SIG-M5 (cell line): ENCODE measurements around the gene S1PR3.
A peak's percentile ranks its signal among the peaks of the same experiment; 100 is the strongest.

Experiments
- DNase-seq: peaks from one replicate; lab custom pipeline; 2025; lab: John Stamatoyannopoulos, UW

The S1PR3 gene

GRCh38 chr9:89009546-89009840 is 18.2 kb downstream of the S1PR3 start:
- no peak for DNase-seq

- DNase-seq: no peak
Observed at GRCh38 chr9:89010056-89010455, 18.8 kb downstream of the S1PR3 start.

DNA sequence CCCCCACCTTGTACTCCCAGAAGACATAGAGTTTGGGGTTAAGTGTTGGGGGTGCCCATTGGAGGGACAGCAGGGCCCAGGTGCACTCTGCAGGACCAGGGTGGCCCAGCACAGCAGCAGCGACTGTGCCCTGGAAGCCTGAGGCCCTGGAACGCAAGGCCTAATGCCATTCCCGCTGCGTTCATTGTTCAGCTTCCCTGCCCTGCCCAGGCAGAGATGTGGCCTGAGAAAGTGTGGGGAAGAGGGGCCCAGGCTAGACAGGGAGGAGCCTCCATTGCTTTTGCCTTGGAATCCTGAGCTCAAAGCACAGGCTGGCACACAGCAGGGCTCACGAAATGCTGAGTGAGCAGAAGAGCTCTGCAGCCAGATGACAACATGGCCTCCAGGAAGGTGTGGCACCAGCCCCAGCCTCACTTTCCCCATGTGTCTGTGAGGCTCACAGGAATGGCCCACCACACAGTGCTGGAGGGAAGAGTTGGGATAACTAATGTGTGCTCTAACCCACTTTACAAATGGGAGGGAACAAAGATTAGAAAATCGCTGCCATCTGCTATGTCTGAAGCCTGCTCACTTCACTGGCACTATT is 19.4 kb downstream of the S1PR3 start:
- DNase-seq: no peak

- no peak for DNase-seq
Observed at GRCh38 chr9:89011683-89012082, 20.4 kb downstream of the S1PR3 start.

- DNase-seq: no peak
Observed at GRCh38 chr9:89012294-89013042, 21.2 kb downstream of the S1PR3 start.

DNA sequence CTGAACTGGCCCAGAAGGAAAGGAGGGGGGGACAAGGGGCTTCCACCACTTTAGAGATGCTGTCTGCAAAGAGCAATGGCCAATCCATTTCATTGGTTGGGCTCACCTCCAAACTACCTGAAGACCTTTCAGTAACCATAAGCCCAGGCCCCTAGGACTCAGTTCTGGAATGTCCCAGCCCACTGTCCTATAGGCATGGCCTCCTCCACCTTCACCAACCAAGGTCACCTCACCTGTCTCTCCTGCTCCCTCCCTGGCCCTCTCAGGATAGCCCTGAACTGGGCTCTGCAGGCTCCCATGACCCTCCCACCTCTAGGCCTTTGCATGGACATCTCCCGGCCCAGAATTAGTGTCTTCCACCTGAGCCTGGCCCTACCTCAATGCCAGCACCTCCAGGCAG is 22.4 kb downstream of the S1PR3 start:
- no peak for DNase-seq

DNA sequence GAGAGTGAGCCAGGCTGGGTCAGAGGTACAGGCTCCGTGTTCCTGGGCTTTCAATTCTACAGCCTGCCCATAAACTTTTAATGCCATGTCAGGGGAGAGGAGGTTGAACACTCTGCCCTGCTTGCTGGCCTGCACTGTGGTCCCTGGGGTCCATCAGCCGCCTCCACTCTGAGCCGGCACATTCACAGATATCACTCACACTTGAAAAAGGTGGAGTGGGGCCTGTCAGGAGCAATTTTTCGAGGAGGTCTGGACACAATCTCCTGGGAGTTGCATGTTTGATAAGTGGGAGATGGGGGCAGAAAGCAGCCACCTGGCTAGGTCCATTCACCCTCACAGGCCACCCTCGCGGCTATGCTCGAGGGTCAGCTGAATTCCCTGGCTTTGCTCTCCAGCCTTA is 22.9 kb downstream of the S1PR3 start:
- no peak for DNase-seq

DNA sequence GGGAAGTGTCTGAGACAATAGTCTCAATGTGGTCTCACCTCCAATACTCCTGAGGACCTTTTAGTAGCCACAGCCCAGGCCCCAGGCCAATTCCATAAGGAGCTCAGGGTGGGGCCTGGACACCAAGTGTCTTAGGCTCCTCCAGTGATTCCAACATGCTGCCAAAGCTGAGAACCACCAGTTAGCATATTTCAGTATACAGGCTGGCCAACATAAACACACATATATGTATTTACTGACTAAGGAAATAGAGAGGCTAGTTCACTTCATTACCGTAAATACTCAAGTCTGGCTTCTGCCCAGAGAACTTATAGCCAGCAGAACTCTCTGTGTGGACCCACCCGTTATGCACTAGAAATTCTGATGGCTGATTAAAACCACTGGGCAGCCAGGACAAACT is 24.1 kb downstream of the S1PR3 start:
- no peak for DNase-seq

DNA sequence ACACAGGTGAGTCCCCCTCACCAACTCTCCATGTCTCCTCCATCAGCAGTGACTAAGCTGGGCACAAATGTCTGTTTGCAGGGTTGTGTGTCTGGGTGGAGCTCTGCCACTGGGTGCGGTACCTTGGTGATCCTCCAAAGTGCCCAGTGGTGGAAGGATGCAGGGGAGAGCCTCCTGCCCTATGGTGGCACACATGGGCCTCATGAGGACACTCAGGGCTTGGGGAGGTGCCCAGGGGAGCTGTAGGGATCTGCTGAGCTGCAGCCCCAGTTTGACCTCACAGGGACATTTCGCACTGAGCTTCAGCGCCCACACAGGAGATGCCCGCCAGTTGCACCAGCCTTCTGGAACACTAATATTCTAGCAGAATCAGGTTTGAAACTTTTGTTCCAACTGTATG is 29.5 kb downstream of the S1PR3 start:
- no peak for DNase-seq

GRCh38 chr9:89021154-89021803 is 30.0 kb downstream of the S1PR3 start:
- no peak for DNase-seq

GRCh38 chr9:89022001-89022759 is 30.9 kb downstream of the S1PR3 start:
- no peak for DNase-seq

DNA sequence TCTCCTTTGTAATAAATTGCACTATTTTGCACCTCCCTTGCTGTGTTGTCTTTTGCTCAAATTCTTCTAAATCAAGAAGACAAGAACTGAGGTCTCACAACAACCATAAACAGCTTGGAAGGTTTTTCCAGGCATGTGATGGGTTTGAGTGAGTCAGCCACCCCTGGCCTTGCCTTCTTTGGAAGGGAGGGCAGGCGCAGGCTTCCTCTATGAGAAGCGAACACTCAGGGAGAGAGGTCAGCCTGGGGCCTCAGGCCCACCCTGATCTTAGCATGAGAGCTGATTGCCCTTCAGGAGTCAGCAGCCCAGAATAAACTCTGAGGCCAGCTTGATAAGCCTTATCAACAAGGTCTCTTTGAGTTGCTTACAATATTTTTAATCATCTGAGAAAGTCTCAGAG is 31.6 kb downstream of the S1PR3 start:
- no peak for DNase-seq

DNA sequence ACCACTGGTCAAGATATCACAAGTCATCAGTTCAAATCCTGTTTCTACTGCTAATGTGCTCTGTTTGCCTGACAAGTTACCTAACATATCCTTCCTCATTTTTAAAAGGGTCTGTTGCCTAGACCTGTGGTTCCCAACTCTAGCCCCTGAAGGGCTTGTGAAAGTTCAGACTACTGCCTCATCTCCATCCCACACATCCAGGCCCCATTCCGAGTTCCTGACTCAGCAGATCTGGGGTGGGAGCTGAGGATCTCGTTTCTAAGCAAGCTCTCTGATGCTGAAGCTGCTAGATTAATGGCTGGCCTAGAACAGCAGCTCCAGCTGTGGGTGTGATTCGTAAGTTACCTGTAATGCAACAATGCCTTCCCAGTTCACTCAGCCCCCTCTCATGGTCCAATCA is 32.5 kb downstream of the S1PR3 start:
- no peak for DNase-seq

DNA sequence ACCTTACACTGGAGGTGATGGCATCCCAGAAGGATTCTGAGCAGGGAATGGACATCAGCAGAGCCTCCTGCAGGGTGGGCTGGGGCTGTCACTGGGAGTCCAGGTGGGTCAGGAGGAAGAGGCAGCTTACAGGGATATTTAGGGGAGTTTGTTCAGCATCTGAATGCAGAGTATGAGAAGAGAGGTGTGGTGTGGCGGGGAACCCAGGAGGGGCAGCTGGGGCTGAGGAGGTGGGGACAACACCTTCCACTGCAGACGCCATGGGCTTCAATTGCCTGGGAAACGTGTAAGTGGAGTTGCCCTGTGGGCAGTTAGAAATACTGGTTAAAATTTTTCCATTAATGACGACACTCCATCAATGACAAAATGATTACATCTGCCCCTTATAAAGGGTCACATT is 33.5 kb downstream of the S1PR3 start:
- no peak for DNase-seq

DNA sequence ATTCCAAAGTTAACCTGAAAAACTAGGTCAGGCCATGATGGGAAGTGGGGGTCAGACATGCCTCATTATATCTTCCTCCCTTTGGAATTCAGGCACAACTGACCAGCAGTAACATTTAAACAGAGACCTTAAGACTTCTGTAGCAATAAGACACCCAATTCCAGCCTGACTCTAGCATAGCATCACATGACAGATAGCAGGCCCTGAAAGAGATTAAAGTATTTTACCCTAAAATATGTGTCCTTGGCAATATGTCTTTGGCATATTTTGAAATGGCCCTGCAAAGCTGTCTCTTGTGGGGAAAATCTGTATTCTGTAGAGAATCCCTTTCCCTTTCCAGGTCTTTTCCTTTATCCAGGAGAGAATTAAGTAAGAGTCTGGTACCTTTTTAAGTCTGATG is 34.3 kb downstream of the S1PR3 start:
- DNase-seq: no peak

DNA sequence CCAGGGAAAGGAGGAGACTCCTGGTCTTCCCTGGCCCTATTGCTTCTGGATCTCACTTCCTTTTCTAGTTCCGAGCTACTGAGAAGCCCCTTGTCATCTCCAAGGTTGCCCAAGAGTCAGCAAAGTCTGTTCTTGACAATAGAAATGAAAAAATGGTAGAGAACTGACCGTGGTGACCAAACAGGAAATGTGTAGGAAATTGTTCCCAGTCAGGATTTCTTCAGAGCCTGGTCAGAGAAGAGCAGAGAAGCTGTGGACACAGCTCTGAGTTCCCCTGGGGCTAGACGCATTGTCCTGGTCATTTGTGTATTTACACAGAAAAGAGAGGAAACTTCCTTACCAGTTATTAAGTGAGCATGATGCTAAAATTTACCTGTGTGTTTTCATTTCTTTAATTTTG is 35.6 kb downstream of the S1PR3 start:
- DNase-seq: no peak

- DNase-seq: no peak
Observed at GRCh38 chr9:89029788-89030187, 38.5 kb downstream of the S1PR3 start.

DNA sequence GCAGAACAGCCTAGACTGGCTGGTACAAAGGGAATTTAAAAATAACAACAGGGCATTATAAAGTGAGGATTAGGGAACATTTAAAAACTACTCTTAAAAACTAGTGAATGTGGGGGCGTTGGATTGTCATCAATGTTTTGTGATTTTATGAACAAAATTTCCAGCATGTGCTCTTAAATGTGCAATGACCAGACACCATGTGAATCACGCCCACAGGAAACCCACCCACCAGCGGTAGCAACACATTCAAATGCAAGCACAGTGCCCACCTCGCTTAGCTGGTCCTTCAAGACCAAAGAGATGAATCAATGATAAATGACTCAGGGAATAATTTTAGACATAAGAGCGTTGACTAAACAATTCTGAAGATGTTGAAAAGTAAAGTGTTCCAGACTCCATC is 40.9 kb downstream of the S1PR3 start:
- DNase-seq: no peak

- DNase-seq: no peak
Observed at GRCh38 chr9:89032661-89033060, 41.4 kb downstream of the S1PR3 start.

GRCh38 chr9:89036383-89036782 is 45.1 kb downstream of the S1PR3 start:
- no peak for DNase-seq

GRCh38 chr9:89036891-89037290 is 45.6 kb downstream of the S1PR3 start:
- peak; percentile 71 for DNase-seq

DNA sequence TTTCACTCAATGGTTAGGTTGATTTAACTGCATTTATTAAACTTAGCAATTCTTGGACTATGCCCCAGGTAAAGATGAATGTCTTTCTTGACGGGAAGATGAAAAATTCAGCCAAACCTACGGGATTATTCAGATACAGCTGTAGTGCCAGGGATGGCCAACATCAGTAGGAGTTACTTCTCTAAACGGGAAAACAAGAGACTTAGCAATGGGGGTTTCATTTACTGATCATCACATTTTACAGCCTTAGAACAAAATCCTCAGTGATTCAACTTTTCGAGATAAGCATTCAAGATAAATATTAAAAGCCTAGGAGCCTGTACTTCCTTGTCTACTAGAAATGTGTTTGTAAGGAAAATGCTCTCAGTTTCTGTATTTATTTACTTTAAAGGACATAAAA is 46.1 kb downstream of the S1PR3 start:
- no peak for DNase-seq

DNA sequence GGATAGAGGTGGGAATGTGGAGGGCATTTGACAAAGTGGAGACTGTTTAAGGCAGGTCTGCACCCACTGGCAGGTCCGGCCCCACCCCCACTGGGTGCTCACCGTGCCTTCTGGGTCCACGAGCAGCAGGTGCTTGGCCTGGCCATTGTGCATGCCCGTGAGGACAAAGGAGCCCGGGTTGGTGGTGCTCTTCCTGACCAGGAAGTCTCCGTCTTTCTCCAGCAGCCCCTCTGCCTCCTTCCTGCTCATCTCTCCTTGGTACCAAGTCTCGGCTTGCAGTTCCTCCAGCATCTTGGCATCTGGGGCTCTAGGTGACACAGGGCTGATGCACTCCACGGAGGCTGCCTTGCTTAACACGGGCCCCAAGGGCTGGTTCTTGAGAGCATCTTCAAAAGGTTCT is 46.6 kb downstream of the S1PR3 start:
- no peak for DNase-seq
